H1 (cell line): Measurements from ENCODE around the gene VPS37C. TPM values are rescaled to one million over a fixed set of nuclear protein-coding genes. Genes with fewer than 3 reads are reported as not detected.

ENCODE experiments used
- CTCF ChIA-PET: fragments of 300-600 bp; sonication (Branson Sonifier 250); formaldehyde crosslinking; loops from one replicate; lab custom pipeline; 2021; ENCODE audit not compliant: partially characterized antibody; lab: Charles Lee
- POLR2A ChIA-PET: fragments of 300-600 bp; sonication (Branson Sonifier 250); formaldehyde crosslinking; loops from one replicate; lab custom pipeline; 2021; ENCODE audit warnings: inconsistent platforms; ENCODE audit not compliant: partially characterized antibody; lab: Charles Lee
- DNase-seq, 2 experiments: peaks; one replicate each; pipeline versions ENCODE4 v3.0.0 to v3.0.0-alpha.2; 2010 to 2022; ENCODE audit warnings: low spot score in 2 of 2, low read depth in 1 of 2, mixed read lengths in 1 of 2
- FAIRE-seq: peaks from 2 replicates; lab custom pipeline; 2011; peaks lifted over from hg19 to GRCh38; lab: Jason Lieb, UNC
- H2AFZ ChIP-seq: 2 replicates; pipeline ENCODE4 v1.8.1; 2012; ENCODE audit warnings: low read length, inconsistent platforms
- H2AK5ac ChIP-seq: 2 replicates; pipeline ENCODE4 v1.6.1; 2013; ENCODE audit warnings: low read depth, low read length
- H2BK120ac ChIP-seq: replicated peaks from 2 replicates; pipeline ENCODE3; 2013; ENCODE audit warnings: low read depth, low read length, inconsistent platforms
- H2BK12ac ChIP-seq: 2 replicates; pipeline ENCODE4 v1.6.1; 2013; ENCODE audit warnings: low read depth, low read length
- H2BK15ac ChIP-seq: 2 replicates; pipeline ENCODE4 v1.6.1; 2013; ENCODE audit warnings: low read length
- H2BK20ac ChIP-seq: 2 replicates; pipeline ENCODE4 v1.6.1; 2013; ENCODE audit warnings: low read length
- H2BK5ac ChIP-seq: 2 replicates; pipeline ENCODE4 v1.6.1; 2013; ENCODE audit warnings: low read depth, low read length
- H3K14ac ChIP-seq: 2 replicates; pipeline ENCODE4 v1.6.1; 2013; ENCODE audit warnings: inconsistent platforms; ENCODE audit not compliant: insufficient read length
- H3K18ac ChIP-seq: 2 replicates; pipeline ENCODE4 v1.6.1; 2013; ENCODE audit warnings: low read length; ENCODE audit errors: extremely low read depth
- H3K23ac ChIP-seq: 2 replicates; pipeline ENCODE4 v1.6.1; 2013; ENCODE audit warnings: inconsistent platforms; ENCODE audit not compliant: insufficient read length
- H3K23me2 ChIP-seq: 2 replicates; pipeline ENCODE4 v1.6.1; 2013; ENCODE audit warnings: low read depth, low read length
- H3K27ac ChIP-seq: 2 replicates; pipeline ENCODE4 v1.6.1; 2011; ENCODE audit warnings: low read depth, low read length, inconsistent platforms
- H3K27me3 ChIP-seq, 4 experiments: replicated peaks in 1 of 4; 1 replicate in 1 of 4; 2 replicates in 3 of 4; pipeline versions ENCODE4 v1.6.1 to v1.8.1; 2011 to 2013; ENCODE audit warnings: low read length in 3 of 4, mild to moderate bottlenecking in 3 of 4, inconsistent platforms in 2 of 4, mixed read lengths in 2 of 4, moderate library complexity in 1 of 4; ENCODE audit not compliant: control insufficient read depth in 3 of 4, insufficient read depth in 3 of 4; ENCODE audit errors: extremely low read depth in 1 of 4
- H3K36me3 ChIP-seq, 4 experiments: 2 replicates each; pipeline versions ENCODE4 v1.6.1 to v1.8.1; 2011 to 2013; ENCODE audit warnings: mild to moderate bottlenecking in 4 of 4, low read length in 3 of 4, moderate library complexity in 2 of 4, control low read depth in 1 of 4, inconsistent platforms in 1 of 4; ENCODE audit not compliant: insufficient read depth in 4 of 4, control insufficient read depth in 2 of 4
- H3K4ac ChIP-seq: replicated peaks from 2 replicates; pipeline ENCODE3; 2013; ENCODE audit warnings: low read length, low read depth, mixed read lengths, inconsistent platforms; ENCODE audit not compliant: insufficient read length
- H3K4me1 ChIP-seq, 4 experiments: replicated peaks in 1 of 4; 1 replicate in 1 of 4; 2 replicates in 3 of 4; pipeline versions ENCODE4 v1.6.1 to v1.8.1; 2011 to 2013; ENCODE audit warnings: low read length in 3 of 4, inconsistent platforms in 2 of 4, mixed read lengths in 1 of 4; ENCODE audit not compliant: insufficient read depth in 4 of 4, control insufficient read depth in 3 of 4
- H3K4me2 ChIP-seq, 2 experiments: 2 replicates each; pipeline versions ENCODE4 v1.6.1 to v1.8.1; 2011 to 2013; ENCODE audit warnings: low read depth in 2 of 2, low read length in 2 of 2, control low read depth in 1 of 2, inconsistent platforms in 1 of 2, mild to moderate bottlenecking in 1 of 2; ENCODE audit not compliant: insufficient read depth in 1 of 2
- H3K4me3 ChIP-seq, 4 experiments: fragments of 200-600, 300-600 bp in 1 of 4; sonication (generic), shearing (Covaris generic), sonication (Bioruptor Twin) in 1 of 4; 2 replicates each; pipeline versions ENCODE4 v1.5.1 to v1.8.1; 2011 to 2016; ENCODE audit warnings: low read length in 4 of 4, low read depth in 3 of 4, control low read depth in 2 of 4, inconsistent platforms in 2 of 4, mild to moderate bottlenecking in 2 of 4, mixed read lengths in 1 of 4, moderate library complexity in 1 of 4; ENCODE audit not compliant: insufficient read depth in 2 of 4; ENCODE audit errors: extremely low read depth in 1 of 4
- H3K56ac ChIP-seq: replicated peaks from 2 replicates; pipeline ENCODE3; 2013; ENCODE audit warnings: low read depth, mild to moderate bottlenecking, mixed read lengths, low read length, inconsistent platforms; ENCODE audit not compliant: insufficient read length
- H3K79me1 ChIP-seq: 2 replicates; pipeline ENCODE4 v1.6.1; 2013; ENCODE audit warnings: low read depth, low read length, control low read depth
- H3K79me2 ChIP-seq, 2 experiments: 2 replicates each; pipeline versions ENCODE4 v1.6.1 to v1.8.1; 2012 to 2013; ENCODE audit warnings: low read length in 2 of 2, mild to moderate bottlenecking in 2 of 2, inconsistent platforms in 1 of 2; ENCODE audit not compliant: insufficient read depth in 2 of 2, control insufficient read depth in 1 of 2
- H3K9ac ChIP-seq, 4 experiments: replicated peaks in 1 of 4; 1 replicate in 1 of 4; 2 replicates in 3 of 4; pipeline versions ENCODE4 v1.6.1 to v1.8.1; 2011 to 2013; ENCODE audit warnings: low read depth in 3 of 4, low read length in 3 of 4, control low read depth in 2 of 4, mild to moderate bottlenecking in 2 of 4, moderate library complexity in 2 of 4, inconsistent platforms in 1 of 4; ENCODE audit errors: extremely low read depth in 1 of 4
- H3K9me3 ChIP-seq, 2 experiments: 2 replicates each; pipeline versions ENCODE4 v1.6.1 to v1.8.1; 2012 to 2013; ENCODE audit warnings: mild to moderate bottlenecking in 2 of 2, moderate library complexity in 2 of 2, control low read depth in 1 of 2, inconsistent platforms in 1 of 2, low read depth in 1 of 2, low read length in 1 of 2, mixed read lengths in 1 of 2; ENCODE audit not compliant: insufficient read depth in 2 of 2
- H4K20me1 ChIP-seq, 2 experiments: replicated peaks in 1 of 2; 2 replicates each; pipeline versions ENCODE3 to v1.8.1; 2011 to 2013; ENCODE audit warnings: inconsistent platforms in 2 of 2, low read length in 2 of 2, mild to moderate bottlenecking in 1 of 2; ENCODE audit not compliant: insufficient read depth in 2 of 2, control insufficient read depth in 1 of 2
- H4K5ac ChIP-seq: 2 replicates; pipeline ENCODE4 v1.6.1; 2013; ENCODE audit warnings: low read length, low read depth, mixed read lengths, inconsistent platforms; ENCODE audit not compliant: insufficient read length
- H4K8ac ChIP-seq: 2 replicates; pipeline ENCODE4 v1.8.0; 2013; ENCODE audit warnings: mild to moderate bottlenecking, moderate library complexity, low read length, inconsistent platforms; ENCODE audit not compliant: insufficient read depth; ENCODE audit errors: extremely low read depth
- H4K91ac ChIP-seq: replicated peaks from 2 replicates; pipeline ENCODE3; 2013; ENCODE audit warnings: low read length, mixed read lengths, inconsistent platforms; ENCODE audit not compliant: insufficient read length
- KDM1A ChIP-seq: fragments of 200-600, 300-600 bp; sonication (generic); IDR thresholded peaks from 2 replicates; pipeline ENCODE4 v1.7.1; 2016; ENCODE audit warnings: mild to moderate bottlenecking, low read length, borderline replicate concordance
- NRF1 ChIP-seq: IDR thresholded peaks from 2 replicates; pipeline ENCODE4 v1.6.1; 2011; ENCODE audit warnings: mild to moderate bottlenecking, low read depth, low read length, improper control_type of control experiment
- RFX5 ChIP-seq: IDR thresholded peaks from 2 replicates; pipeline ENCODE4 v1.6.1; 2011; ENCODE audit warnings: low read depth, low read length, improper control_type of control experiment, borderline replicate concordance
- WGBS, 2 experiments: shearing (Covaris generic) in 1 of 2; methylation state at CpG; one replicate each; pipeline versions ENCODE4 v1.1.6 to v1.1.7; 2013 to 2015; ENCODE audit warnings: low lambda C conversion rate in 2 of 2, mixed read lengths in 2 of 2, inconsistent platforms in 1 of 2, low coverage in 1 of 2, missing lambda C conversion rate in 1 of 2; ENCODE audit not compliant: insufficient replicate concordance in 2 of 2, insufficient coverage in 1 of 2, insufficient read length in 1 of 2; ENCODE audit errors: extremely low coverage in 1 of 2, missing lambda C conversion rate in 1 of 2; 5-methylcytosine and 5-hydroxymethylcytosine counted together
- polyA plus RNA-seq, 7 experiments: library from polyadenylated mRNA; depleted of rRNA in 3 of 7; stranded (reverse) in 5 of 7; unstranded in 2 of 7; fragments of >200 nt in 5 of 7; fragments of 200-250 nt in 2 of 7; gene quantifications; 1 replicate in 5 of 7; 2 replicates in 1 of 7; 4 replicates in 1 of 7; pipeline versions ENCODE4 v1.2.1 to v1.2.3, GENCODE V29; 2011 to 2013; ENCODE audit warnings: missing spikeins in 2 of 7, mixed read lengths in 2 of 7
- total RNA-seq: library from RNA; stranded (reverse); fragmentation: NEBNext Ultra II Directional; extraction: Animal tissue kit (Norgen Biotek cat#: 25700); gene quantifications from 2 replicates; pipeline ENCODE4 v1.2.1, GENCODE V29; 2021

VPS37C gene
- total and polyA plus RNA-seq, 2 of the 8 experiments (the other 6 are each of a cell fraction or from before 2014, with no cell fraction given) = 12.9 to 21.0 TPM

- Histone ChIP-seq H3K56ac (no peak overlapping the region), H2AFZ (no peak overlapping the region), H3K4me1 (no peaks in the 10 kb centered on the region), H4K20me1 (peaks cover 0 to 3% of the 10 kb centered on the region in 2 experiments), H2AK5ac (no peak overlapping the region), H3K14ac (no peak overlapping the region), H3K9ac (no peak overlapping the region), H3K27me3 (no peaks in the 10 kb centered on the region; a peak in 1 of 7 replicates), H3K23me2 (peaks cover 7% of the 10 kb centered on the region; the same call in 1 of the 2 replicates), H3K4me3 (no peak overlapping the region), H2BK15ac (no peak overlapping the region), H4K91ac (no peak overlapping the region), H2BK120ac (no peak overlapping the region), H3K79me1 (no peaks in the 10 kb centered on the region), H2BK5ac (no peak overlapping the region), H3K36me3 (no peaks in the 10 kb centered on the region), H3K27ac (no peak overlapping the region), H3K79me2 (no peaks in the 10 kb centered on the region), H2BK12ac (no peak overlapping the region), H3K9me3 (no peaks in the 10 kb centered on the region), H3K4ac (no peak overlapping the region), H4K8ac (no peak overlapping the region), H4K5ac (no peak overlapping the region), H2BK20ac (no peak overlapping the region), H3K18ac (no peak overlapping the region), H3K4me2 (no peak overlapping the region), H3K23ac (no peak overlapping the region)
- 81% methylated on average over 5 of the region's 6 CpGs; no CpG with 5 or more reads in 1 of the 2 experiments for WGBS, 2 experiments
- ChIA-PET CTCF (interaction anchor here (1.1 to 3.8 kb wide), 11 partner anchors 14 to 273 kb away, joined by 3 to 14 read pairs (median 4); no protein-coding TSS in a partner anchor), POLR2A (interaction anchor here (1.1 kb wide), 1 partner anchor 16 kb away, joined by 3 read pairs; no protein-coding TSS in a partner anchor)
- FAIRE-seq (no peak), DNase-seq (no peak)
- TF ChIP-seq RFX5 (no peak), NRF1 (no peak), KDM1A (no peak)
Observed at GRCh38 chr11:61112575-61112974, 48.7 kb downstream of the VPS37C start.
